Measurements from ENCODE around the gene NCAPD2.

DNA sequence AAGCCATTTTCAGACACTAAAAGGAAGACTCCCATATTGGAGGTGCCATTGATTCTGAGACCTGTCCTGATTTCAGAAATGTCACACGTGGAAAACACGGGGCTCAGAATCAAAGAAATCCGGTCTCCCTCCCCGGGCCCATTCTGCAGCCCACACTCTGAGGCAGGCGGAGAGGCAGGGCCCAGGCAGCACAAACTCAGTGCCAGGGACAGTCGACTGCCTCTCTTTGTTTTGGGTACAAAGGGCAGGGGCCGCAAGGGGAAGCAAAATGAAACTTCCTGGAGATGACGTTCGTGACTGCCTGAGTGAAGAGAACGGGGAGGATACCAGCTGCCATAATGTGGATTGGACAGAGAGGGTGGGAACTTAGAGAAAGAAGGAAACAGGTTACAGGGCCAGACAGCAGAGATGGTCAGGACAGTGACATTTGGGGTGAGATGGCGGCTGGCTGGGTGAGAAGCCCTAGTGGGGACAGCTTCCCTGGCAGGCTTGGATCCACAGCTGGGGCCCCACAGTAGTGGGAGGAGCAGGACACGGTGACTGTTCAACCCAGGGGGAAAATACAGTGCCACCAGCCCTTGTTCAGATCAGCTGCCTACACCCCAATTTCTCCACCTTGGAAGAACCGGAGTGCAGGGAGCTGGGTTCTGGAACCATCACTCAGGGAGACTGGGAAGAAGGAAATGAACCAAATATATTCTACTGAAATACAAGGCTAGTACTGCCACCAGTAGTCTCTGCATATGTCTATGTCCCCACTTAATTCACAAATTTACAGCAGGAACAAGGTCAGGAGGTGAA lies 48.5 kb downstream of the NCAPD2 start:
- TF ChIP-seq, protein P1, sequence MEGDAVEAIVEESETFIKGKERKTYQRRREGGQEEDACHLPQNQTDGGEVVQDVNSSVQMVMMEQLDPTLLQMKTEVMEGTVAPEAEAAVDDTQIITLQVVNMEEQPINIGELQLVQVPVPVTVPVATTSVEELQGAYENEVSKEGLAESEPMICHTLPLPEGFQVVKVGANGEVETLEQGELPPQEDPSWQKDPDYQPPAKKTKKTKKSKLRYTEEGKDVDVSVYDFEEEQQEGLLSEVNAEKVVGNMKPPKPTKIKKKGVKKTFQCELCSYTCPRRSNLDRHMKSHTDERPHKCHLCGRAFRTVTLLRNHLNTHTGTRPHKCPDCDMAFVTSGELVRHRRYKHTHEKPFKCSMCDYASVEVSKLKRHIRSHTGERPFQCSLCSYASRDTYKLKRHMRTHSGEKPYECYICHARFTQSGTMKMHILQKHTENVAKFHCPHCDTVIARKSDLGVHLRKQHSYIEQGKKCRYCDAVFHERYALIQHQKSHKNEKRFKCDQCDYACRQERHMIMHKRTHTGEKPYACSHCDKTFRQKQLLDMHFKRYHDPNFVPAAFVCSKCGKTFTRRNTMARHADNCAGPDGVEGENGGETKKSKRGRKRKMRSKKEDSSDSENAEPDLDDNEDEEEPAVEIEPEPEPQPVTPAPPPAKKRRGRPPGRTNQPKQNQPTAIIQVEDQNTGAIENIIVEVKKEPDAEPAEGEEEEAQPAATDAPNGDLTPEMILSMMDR (IDR thresholded peaks at IDR 0.05), result no peak
- no peak for TF ChIP-seq POLR2A (IDR thresholded peaks at IDR 0.05)
